BLaER1 treated with 17β-estradiol and CSF1 and Interleukin-3, amounts not matched to agents 10 nM and 100 nM (cell line): ENCODE data around the gene ZNF581.

Experiments used
- H3K27ac ChIP-seq, 11 experiments: shearing (Covaris generic); formaldehyde crosslinking; 2 replicates each; pipeline ENCODE4 v1.8.1; 2022
- H3K27me3 ChIP-seq, 11 experiments: shearing (Covaris generic); formaldehyde crosslinking; 2 replicates each; pipeline ENCODE4 v1.8.1; 2022
- H3K36me3 ChIP-seq, 11 experiments: shearing (Covaris generic); formaldehyde crosslinking; 2 replicates each; pipeline ENCODE4 v1.8.1; 2022
- H3K4me1 ChIP-seq, 10 experiments: shearing (Covaris generic); formaldehyde crosslinking; 2 replicates each; pipeline ENCODE4 v1.8.1; 2022
- H3K4me2 ChIP-seq, 11 experiments: shearing (Covaris generic); formaldehyde crosslinking; 2 replicates each; pipeline ENCODE4 v1.8.1; 2022
- H3K4me3 ChIP-seq, 10 experiments: shearing (Covaris generic); formaldehyde crosslinking; 2 replicates each; pipeline ENCODE4 v1.8.1; 2022
- H3K9ac ChIP-seq, 11 experiments: shearing (Covaris generic); formaldehyde crosslinking; 2 replicates each; pipeline ENCODE4 v1.8.1; 2022
- H3K9me3 ChIP-seq, 11 experiments: shearing (Covaris generic); formaldehyde crosslinking; replicated peaks in 1 of 11; 2 replicates each; pipeline ENCODE4 v1.8.1; 2022
- H4K20me1 ChIP-seq, 11 experiments: shearing (Covaris generic); formaldehyde crosslinking; 2 replicates each; pipeline ENCODE4 v1.8.1; 2022
- Cebpa-rat ChIP-seq, 11 experiments: shearing (Covaris generic); IDR thresholded peaks; 2 replicates each; pipeline ENCODE4 v1.8.1; 2022

The ZNF581 gene

GRCh38 chr19:55656552-55656951, 13.1 kb downstream of the ZNF581 start:
- Histone ChIP-seq H3K9me3 (no peaks in the 10 kb centered on the region), H3K27ac (peak overlapping the region in 10 of 11 experiments; percentile 98 to 100 (median 100); a peak in 19 of 22 replicates), H3K9ac (peak overlapping the region; percentile 96 to 100 (median 100)), H3K36me3 (peaks cover 43 to 68% (median 61%) of the 10 kb centered on the region in 11 experiments), H3K4me3 (peak overlapping the region; percentile 74 to 98 (median 85)), H3K4me1 (peaks cover 50 to 68% (median 55%) of the 10 kb centered on the region in 10 experiments), H3K27me3 (no peaks in the 10 kb centered on the region), H4K20me1 (peaks cover 58 to 63% (median 61%) of the 10 kb centered on the region in 11 experiments), H3K4me2 (peak overlapping the region; percentile 92 to 100 (median 98))
- no peak for TF ChIP-seq Cebpa-rat (IDR thresholded peaks at IDR 0.05)

GRCh38 chr19:55656988-55657747, 13.7 kb downstream of the ZNF581 start:
- peak overlapping the region; percentile 74 to 98 (median 85) for H3K4me3 ChIP-seq
- peaks cover 55 to 71% (median 59%) of the 10 kb centered on the region in 10 experiments for H3K4me1 ChIP-seq
- peaks cover 64 to 69% (median 67%) of the 10 kb centered on the region in 11 experiments for H4K20me1 ChIP-seq

GRCh38 chr19:55658846-55659459, 15.5 kb downstream of the ZNF581 start:
- Histone ChIP-seq H3K4me3 (peak overlapping the region; percentile 19 to 98 (median 84); a peak in 17 of 20 replicates), H3K27me3 (no peaks in the 10 kb centered on the region), H3K36me3 (peaks cover 52 to 79% (median 74%) of the 10 kb centered on the region in 11 experiments), H4K20me1 (peaks cover 81 to 87% (median 84%) of the 10 kb centered on the region in 11 experiments), H3K9ac (peak overlapping the region; percentile 61 to 100 (median 100); a peak in 21 of 22 replicates), H3K9me3 (no peaks in the 10 kb centered on the region), H3K4me2 (peak overlapping the region; percentile 92 to 100 (median 98)), H3K4me1 (peaks cover 54 to 69% (median 58%) of the 10 kb centered on the region in 10 experiments), H3K27ac (peak overlapping the region in 10 of 11 experiments; percentile 38 to 71 (median 58); a peak in 16 of 22 replicates)
- TF ChIP-seq Cebpa-rat (IDR thresholded peaks at IDR 0.05) = no peak

More at GRCh38 chr19:55656988-55657747, 13.7 kb downstream of the ZNF581 start:
- Histone ChIP-seq H3K9me3 (no peaks in the 10 kb centered on the region), H3K27me3 (no peaks in the 10 kb centered on the region), H3K36me3 (peaks cover 42 to 69% (median 62%) of the 10 kb centered on the region in 11 experiments), H3K4me2 (peak overlapping the region; percentile 92 to 100 (median 98)), H3K27ac (peak overlapping the region in 9 of 11 experiments; percentile 98 to 100 (median 100); a peak in 18 of 22 replicates), H3K9ac (peak overlapping the region; percentile 96 to 100 (median 100))
- no peak for TF ChIP-seq Cebpa-rat (IDR thresholded peaks at IDR 0.05)

DNA sequence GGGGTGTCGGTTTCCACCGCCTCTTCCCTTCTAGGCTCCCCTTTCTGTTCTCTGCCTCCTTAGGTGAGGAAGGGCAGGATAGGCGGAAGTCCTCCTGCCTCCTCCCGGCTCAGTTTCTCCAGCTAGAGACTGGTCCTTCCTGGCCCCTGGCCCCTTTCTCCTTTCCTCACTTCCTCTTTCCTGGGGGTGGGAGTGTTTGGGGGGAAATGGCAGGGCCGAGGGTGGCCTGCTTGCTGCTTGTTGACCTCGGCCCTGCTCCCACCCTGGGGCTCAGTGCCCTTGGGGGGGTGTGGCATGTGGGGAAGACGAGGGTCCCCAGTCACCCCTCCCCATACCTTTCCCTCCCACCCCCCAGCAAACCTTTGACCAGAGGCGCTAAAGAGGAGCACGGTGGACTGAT, 16.4 kb downstream of the ZNF581 start:
- Histone ChIP-seq H3K9ac (peak overlapping the region; percentile 61 to 100 (median 100); a peak in 21 of 22 replicates), H3K9me3 (no peaks in the 10 kb centered on the region), H3K27ac (peak overlapping the region in 10 of 11 experiments; percentile 25 to 71 (median 58); a peak in 17 of 22 replicates), H3K4me1 (peaks cover 54 to 69% (median 58%) of the 10 kb centered on the region in 10 experiments), H3K4me2 (peak overlapping the region; percentile 92 to 100 (median 98)), H3K27me3 (no peaks in the 10 kb centered on the region), H3K4me3 (peak overlapping the region in 5 of 10 experiments; percentile 60 to 90 (median 85); a peak in 4 of 20 replicates), H4K20me1 (peaks cover 90 to 96% (median 93%) of the 10 kb centered on the region in 11 experiments), H3K36me3 (peaks cover 60 to 87% (median 83%) of the 10 kb centered on the region in 11 experiments)
- no peak for TF ChIP-seq Cebpa-rat (IDR thresholded peaks at IDR 0.05)

GRCh38 chr19:55660404-55660803, 17.0 kb downstream of the ZNF581 start:
- Histone ChIP-seq H3K36me3 (peaks cover 66 to 92% (median 87%) of the 10 kb centered on the region in 11 experiments), H3K4me1 (peaks cover 54 to 69% (median 58%) of the 10 kb centered on the region in 10 experiments), H3K4me2 (peak overlapping the region; percentile 92 to 100 (median 98); a peak in 21 of 22 replicates), H3K27me3 (no peaks in the 10 kb centered on the region), H3K9me3 (no peaks in the 10 kb centered on the region), H4K20me1 (peaks cover 94 to 100% (median 99%) of the 10 kb centered on the region in 11 experiments), H3K4me3 (no peak overlapping the region), H3K9ac (peak overlapping the region; percentile 35 to 100 (median 100); a peak in 17 of 22 replicates), H3K27ac (peak overlapping the region in 7 of 11 experiments; percentile 44 to 71 (median 54); a peak in 11 of 22 replicates)
- no peak for TF ChIP-seq Cebpa-rat (IDR thresholded peaks at IDR 0.05)

DNA sequence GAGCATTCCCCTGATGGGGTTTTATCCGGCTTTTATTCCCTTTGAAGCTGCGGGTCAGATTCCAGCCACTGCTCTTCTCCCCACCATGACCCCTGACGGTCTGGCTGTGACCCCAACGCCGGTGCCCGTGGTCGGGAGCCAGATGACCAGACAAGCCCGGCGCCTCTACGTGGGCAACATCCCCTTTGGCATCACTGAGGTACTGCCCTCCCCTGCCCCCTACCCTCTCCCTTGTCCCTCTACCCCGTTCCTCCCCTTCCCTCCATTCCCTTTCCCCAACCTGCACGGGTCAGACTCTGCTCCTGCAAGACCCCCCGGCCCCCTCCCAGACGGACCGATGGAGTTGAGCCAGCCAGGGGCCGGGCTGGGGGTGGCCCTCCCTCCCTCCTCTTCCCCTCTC, 17.5 kb downstream of the ZNF581 start:
- TF ChIP-seq Cebpa-rat (IDR thresholded peaks at IDR 0.05) = no peak
- Histone ChIP-seq H4K20me1 (peaks cover 96 to 100% (median 99%) of the 10 kb centered on the region in 11 experiments), H3K4me1 (peaks cover 54 to 69% (median 58%) of the 10 kb centered on the region in 10 experiments), H3K27ac (peak overlapping the region in 7 of 11 experiments; percentile 25 to 56 (median 48); a peak in 10 of 22 replicates), H3K27me3 (no peaks in the 10 kb centered on the region), H3K9me3 (no peaks in the 10 kb centered on the region), H3K9ac (peak overlapping the region; percentile 15 to 100 (median 66); a peak in 19 of 22 replicates), H3K4me3 (0 out of 20 replicates have a peak overlapping the region, but pooled peaks of 1 of the 10 experiments have one; percentile 19), H3K36me3 (peaks cover 72 to 94% (median 89%) of the 10 kb centered on the region in 11 experiments), H3K4me2 (peak overlapping the region; percentile 55 to 100 (median 98))

GRCh38 chr19:55661826-55662225, 18.4 kb downstream of the ZNF581 start:
- Histone ChIP-seq H3K9me3 (no peaks in the 10 kb centered on the region), H3K4me2 (peak overlapping the region; percentile 55 to 100 (median 98); a peak in 18 of 22 replicates), H3K27me3 (no peaks in the 10 kb centered on the region), H3K4me3 (0 out of 20 replicates have a peak overlapping the region, but pooled peaks of 1 of the 10 experiments have one; percentile 17), H3K36me3 (peaks cover 78 to 94% (median 89%) of the 10 kb centered on the region in 11 experiments), H3K4me1 (peaks cover 49 to 64% (median 53%) of the 10 kb centered on the region in 10 experiments), H3K27ac (peak overlapping the region in 9 of 11 experiments; percentile 25 to 56 (median 45); a peak in 12 of 22 replicates), H3K9ac (peak overlapping the region; percentile 8 to 100 (median 69); a peak in 13 of 22 replicates), H4K20me1 (peaks cover 96 to 100% (median 99%) of the 10 kb centered on the region in 11 experiments)
- no peak for TF ChIP-seq Cebpa-rat (IDR thresholded peaks at IDR 0.05)

- Histone ChIP-seq H3K36me3 (peaks cover 90 to 99% (median 98%) of the 10 kb centered on the region in 11 experiments), H3K9ac (peak overlapping the region in 1 of 11 experiments; percentile 1; a peak in 1 of 22 replicates), H3K4me3 (no peak overlapping the region), H4K20me1 (peaks cover 96 to 100% (median 99%) of the 10 kb centered on the region in 11 experiments), H3K9me3 (no peaks in the 10 kb centered on the region), H3K4me2 (no peak overlapping the region), H3K27me3 (no peaks in the 10 kb centered on the region), H3K4me1 (peaks cover 28 to 42% (median 31%) of the 10 kb centered on the region in 10 experiments), H3K27ac (no peak overlapping the region)
- no peak for TF ChIP-seq Cebpa-rat (IDR thresholded peaks at IDR 0.05)
Measured at GRCh38 chr19:55663846-55664536, 20.5 kb downstream of the ZNF581 start.
